OCI-LY1 (cell line): ENCODE results near the gene JUNB.
A peak's percentile ranks its signal among the peaks of the same experiment; 100 is the strongest.

ENCODE experiments used
- H2AFZ ChIP-seq: fragments of 200-600 bp; sonication (generic), shearing (Covaris generic); 2 replicates; pipeline ENCODE4 v1.6.0; 2014; ENCODE audit warnings: antibody characterized with exemption, mild to moderate bottlenecking, low read length
- H3F3A ChIP-seq: fragments of 200-600 bp; sonication (generic), shearing (Covaris generic); 2 replicates; pipeline ENCODE4 v1.6.0; 2014; ENCODE audit warnings: mild to moderate bottlenecking, antibody characterized with exemption, low read length, moderate library complexity; ENCODE audit not compliant: insufficient read depth
- H3K27ac ChIP-seq: fragments of 200-600 bp; sonication (generic); 2 replicates; pipeline ENCODE4 v1.5.1; 2014; ENCODE audit warnings: low read length, mixed run types, mild to moderate bottlenecking, low read depth; ENCODE audit not compliant: poor library complexity, severe bottlenecking
- H3K27me3 ChIP-seq: fragments of 200-600 bp; sonication (generic); 2 replicates; pipeline ENCODE4 v1.6.0; 2014; ENCODE audit warnings: antibody characterized with exemption, mild to moderate bottlenecking, low read length, moderate library complexity; ENCODE audit not compliant: insufficient read depth
- H3K36me3 ChIP-seq: fragments of 200-600 bp; sonication (generic); 2 replicates; pipeline ENCODE4 v1.6.1; 2014; ENCODE audit warnings: mild to moderate bottlenecking, antibody characterized with exemption, low read length, moderate library complexity, mixed read lengths; ENCODE audit not compliant: insufficient read depth
- H3K4me1 ChIP-seq: fragments of 200-600 bp; sonication (generic); 2 replicates; pipeline ENCODE4 v1.5.1; 2014; ENCODE audit warnings: mild to moderate bottlenecking, low read length, moderate library complexity; ENCODE audit not compliant: insufficient read depth, severe bottlenecking
- H3K4me2 ChIP-seq: fragments of 200-600 bp; sonication (generic), shearing (Covaris generic); 2 replicates; pipeline ENCODE4 v1.6.1; 2014; ENCODE audit warnings: low read length
- H3K4me3 ChIP-seq: fragments of 200-600 bp; sonication (generic); 2 replicates; pipeline ENCODE4 v1.5.1; 2014; ENCODE audit warnings: low read length, low read depth, mild to moderate bottlenecking, mixed read lengths; ENCODE audit not compliant: poor library complexity, severe bottlenecking
- H3K79me2 ChIP-seq: fragments of 200-600 bp; shearing (Covaris generic); 2 replicates; pipeline ENCODE4 v1.6.1; 2016; ENCODE audit warnings: mixed run types, low read length, mixed read lengths; ENCODE audit not compliant: insufficient read depth
- H3K9ac ChIP-seq: fragments of 200-600 bp; sonication (generic), shearing (Covaris generic); 2 replicates; pipeline ENCODE4 v1.6.1; 2014; ENCODE audit warnings: mild to moderate bottlenecking, low read length, mixed read lengths
- H3K9me2 ChIP-seq: fragments of 200-600 bp; sonication (generic), shearing (Covaris generic); 2 replicates; pipeline ENCODE4 v1.6.1; 2014; ENCODE audit warnings: low read depth, mild to moderate bottlenecking, low read length, mixed read lengths
- H3K9me3 ChIP-seq: fragments of 200-600 bp; shearing (Covaris generic); 2 replicates; pipeline ENCODE4 v1.6.1; 2014; ENCODE audit warnings: low read length, mixed read lengths
- H4K20me1 ChIP-seq: fragments of 200-600 bp; sonication (generic), shearing (Covaris generic); 2 replicates; pipeline ENCODE4 v1.6.0; 2016; ENCODE audit warnings: mild to moderate bottlenecking, low read length; ENCODE audit not compliant: insufficient read depth
- CTCF ChIP-seq: fragments of 200-600 bp; sonication (generic), shearing (Covaris generic); IDR thresholded peaks from 2 replicates; pipeline ENCODE4 v1.5.1; 2017; ENCODE audit warnings: mild to moderate bottlenecking, antibody characterized with exemption, low read length, moderate library complexity, mixed read lengths
- EZH2 ChIP-seq: fragments of 200-600 bp; sonication (generic), shearing (Covaris generic); IDR thresholded peaks from 2 replicates; pipeline ENCODE4 v1.8.0; 2017; ENCODE audit warnings: borderline replicate concordance, mixed run types, mild to moderate bottlenecking, antibody characterized with exemption, low read length, moderate library complexity, mixed read lengths

Gene JUNB

GRCh38 chr19:12789098-12789903, 2.0 kb upstream of the JUNB start:
- H2AFZ ChIP-seq = no peak overlapping the region
- peak overlapping the region; percentile 44; the same call in 1 of the 2 replicates for H3K9ac ChIP-seq
- no peaks in the 10 kb centered on the region for H3K27me3 ChIP-seq
- no peaks in the 10 kb centered on the region for H3F3A ChIP-seq
- peak overlapping the region; percentile 79 for H3K27ac ChIP-seq
- no peaks in the 10 kb centered on the region for H3K9me2 ChIP-seq
- H3K4me1 ChIP-seq = peaks cover 58% of the 10 kb centered on the region
- no peak for TF ChIP-seq EZH2
- no peak for TF ChIP-seq CTCF
- no peaks in the 10 kb centered on the region for H4K20me1 ChIP-seq
- peak overlapping the region; percentile 76 for H3K4me3 ChIP-seq
- no peaks in the 10 kb centered on the region for H3K9me3 ChIP-seq
- H3K79me2 ChIP-seq = no peaks in the 10 kb centered on the region
- no peaks in the 10 kb centered on the region for H3K36me3 ChIP-seq
- peak overlapping the region; percentile 77 for H3K4me2 ChIP-seq

GRCh38 chr19:12789904-12790619, 1.2 kb upstream of the JUNB start:
- peak overlapping the region; percentile 58 for H3K27ac ChIP-seq
- H3K4me3 ChIP-seq = peak overlapping the region; percentile 76
- H3K27me3 ChIP-seq = no peaks in the 10 kb centered on the region
- no peaks in the 10 kb centered on the region for H3K9me3 ChIP-seq
- peak overlapping the region; percentile 77 for H3K4me2 ChIP-seq
- H3K79me2 ChIP-seq = no peaks in the 10 kb centered on the region
- no peaks in the 10 kb centered on the region for H3K36me3 ChIP-seq
- peaks cover 53% of the 10 kb centered on the region for H3K4me1 ChIP-seq
- peak overlapping the region; percentile 58 for H3K9ac ChIP-seq
- no peaks in the 10 kb centered on the region for H3K9me2 ChIP-seq
- H4K20me1 ChIP-seq = no peaks in the 10 kb centered on the region
- no peak overlapping the region for H2AFZ ChIP-seq
- H3F3A ChIP-seq = no peaks in the 10 kb centered on the region
- TF ChIP-seq CTCF = no peak
- no peak for TF ChIP-seq EZH2

GRCh38 chr19:12790628-12791344, 500 bp upstream of the JUNB start:
- Histone ChIP-seq H3K4me3 (peak overlapping the region; percentile 76), H3K9me2 (no peaks in the 10 kb centered on the region), H3K27ac (peak overlapping the region; percentile 58), H3K4me2 (peak overlapping the region; percentile 77), H3K9me3 (no peaks in the 10 kb centered on the region), H4K20me1 (no peaks in the 10 kb centered on the region), H3F3A (no peaks in the 10 kb centered on the region), H3K9ac (peak overlapping the region; percentile 58), H3K4me1 (peaks cover 47% of the 10 kb centered on the region), H3K79me2 (no peaks in the 10 kb centered on the region), H3K27me3 (no peaks in the 10 kb centered on the region), H3K36me3 (no peaks in the 10 kb centered on the region), H2AFZ (no peak overlapping the region)
- TF ChIP-seq CTCF (no peak), EZH2 (no peak)
